Coronary artery (tissue), 2 donors: ENCODE measurements around the gene AZIN2.

Experiments used
- DNase-seq: peaks from one replicate; pipeline ENCODE4 v3.0.0-alpha.2; 2017; ENCODE audit warnings: low spot score
- H3K27ac ChIP-seq, 2 donors: fragments of 200-600 bp; sonication (generic); one replicate each; pipeline ENCODE4 v1.5.1; 2016 to 2019
- H3K4me3 ChIP-seq: fragments of 200-600 bp; sonication (generic); 2 replicates; pipeline ENCODE4 v1.5.1; 2016; ENCODE audit warnings: mild to moderate bottlenecking, moderate library complexity
- TF ChIP-seq, protein P1 (sequence below): fragments of 200-600 bp; sonication (generic); IDR thresholded peaks from one replicate; pipeline ENCODE4 v1.5.1; 2019; ENCODE audit warnings: antibody characterized with exemption

The AZIN2 gene

DNA sequence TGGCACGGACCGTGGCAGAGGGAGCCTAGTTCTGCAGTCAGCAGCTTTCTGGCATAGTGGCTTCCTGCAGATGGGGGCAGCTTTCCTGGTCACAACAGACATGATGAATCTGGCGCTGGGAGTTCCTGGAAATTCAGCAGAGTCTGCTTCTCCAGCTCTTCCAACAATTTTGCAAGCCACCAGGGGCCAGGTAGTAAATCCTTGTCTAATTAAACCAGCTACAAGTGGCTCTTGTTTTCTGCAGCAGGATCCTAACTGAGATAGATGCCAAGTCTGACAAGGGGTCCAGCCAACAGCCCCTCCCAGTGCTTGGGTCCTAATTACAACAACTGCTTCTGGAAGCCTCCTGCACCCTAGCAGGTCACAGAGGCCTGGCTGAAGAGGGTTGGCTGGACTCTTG lies 65.0 kb downstream of the AZIN2 start:
- TF ChIP-seq, protein P1, sequence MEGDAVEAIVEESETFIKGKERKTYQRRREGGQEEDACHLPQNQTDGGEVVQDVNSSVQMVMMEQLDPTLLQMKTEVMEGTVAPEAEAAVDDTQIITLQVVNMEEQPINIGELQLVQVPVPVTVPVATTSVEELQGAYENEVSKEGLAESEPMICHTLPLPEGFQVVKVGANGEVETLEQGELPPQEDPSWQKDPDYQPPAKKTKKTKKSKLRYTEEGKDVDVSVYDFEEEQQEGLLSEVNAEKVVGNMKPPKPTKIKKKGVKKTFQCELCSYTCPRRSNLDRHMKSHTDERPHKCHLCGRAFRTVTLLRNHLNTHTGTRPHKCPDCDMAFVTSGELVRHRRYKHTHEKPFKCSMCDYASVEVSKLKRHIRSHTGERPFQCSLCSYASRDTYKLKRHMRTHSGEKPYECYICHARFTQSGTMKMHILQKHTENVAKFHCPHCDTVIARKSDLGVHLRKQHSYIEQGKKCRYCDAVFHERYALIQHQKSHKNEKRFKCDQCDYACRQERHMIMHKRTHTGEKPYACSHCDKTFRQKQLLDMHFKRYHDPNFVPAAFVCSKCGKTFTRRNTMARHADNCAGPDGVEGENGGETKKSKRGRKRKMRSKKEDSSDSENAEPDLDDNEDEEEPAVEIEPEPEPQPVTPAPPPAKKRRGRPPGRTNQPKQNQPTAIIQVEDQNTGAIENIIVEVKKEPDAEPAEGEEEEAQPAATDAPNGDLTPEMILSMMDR, result no peak
- H3K27ac ChIP-seq, result no peak overlapping the region
- DNase-seq, result no peak
- no peak overlapping the region for H3K4me3 ChIP-seq

DNA sequence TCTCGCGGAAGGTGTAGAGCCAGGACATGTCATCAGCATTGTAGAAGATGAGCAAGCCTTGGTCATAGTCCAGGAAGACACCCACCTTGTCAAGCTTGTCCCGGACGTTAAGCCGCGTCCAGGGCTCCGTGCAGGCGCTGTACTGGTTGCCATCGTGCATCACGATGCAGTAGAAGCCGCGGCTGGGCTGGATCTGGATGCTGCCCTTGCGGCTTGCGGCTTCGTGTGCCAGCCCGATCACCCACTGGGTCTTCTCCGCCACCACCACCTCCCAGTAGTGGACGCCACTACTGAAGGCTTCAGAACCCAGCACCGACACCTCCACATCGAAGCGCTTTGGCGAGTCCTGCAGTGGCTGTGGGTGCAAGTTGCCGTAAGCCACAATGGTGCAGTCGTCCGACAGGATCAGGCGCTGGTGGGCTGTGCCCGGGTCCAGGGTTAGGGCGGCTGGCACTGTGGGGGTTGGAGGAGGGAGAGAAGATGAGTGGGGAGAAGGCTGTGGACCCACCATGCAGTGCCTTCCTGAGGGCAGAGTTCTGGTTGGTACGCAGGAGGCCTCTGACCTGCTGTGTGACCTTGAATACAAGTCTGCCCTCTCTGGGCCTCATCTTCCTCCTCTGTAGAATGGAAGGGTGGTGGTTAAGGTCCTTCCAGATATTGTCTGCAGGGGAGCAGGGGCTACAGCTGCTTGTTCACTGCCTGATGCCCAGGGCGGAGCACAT lies 66.5 kb downstream of the AZIN2 start:
- DNase-seq, result no peak
- TF ChIP-seq, protein P1, result no peak
- Histone ChIP-seq H3K27ac (no peak overlapping the region), H3K4me3 (no peak overlapping the region)

DNA sequence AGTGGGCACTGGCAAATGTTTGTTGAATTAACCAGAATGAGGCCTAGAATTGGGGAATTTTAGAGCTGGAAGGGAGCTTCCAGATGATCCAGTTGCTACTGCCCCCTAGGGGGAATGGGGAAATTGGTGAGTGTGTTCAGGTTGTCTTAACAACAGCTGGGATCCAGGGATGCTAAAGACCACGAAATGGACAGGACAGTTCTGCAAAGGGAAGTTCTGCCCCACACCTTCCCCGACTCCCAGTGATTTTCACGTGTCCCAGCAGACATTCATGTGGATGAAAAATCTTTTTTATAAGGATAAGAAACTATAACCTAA lies 67.0 kb downstream of the AZIN2 start:
- H3K27ac ChIP-seq, result no peak overlapping the region
- no peak for DNase-seq
- H3K4me3 ChIP-seq, result no peak overlapping the region
- TF ChIP-seq, protein P1, result no peak

DNA sequence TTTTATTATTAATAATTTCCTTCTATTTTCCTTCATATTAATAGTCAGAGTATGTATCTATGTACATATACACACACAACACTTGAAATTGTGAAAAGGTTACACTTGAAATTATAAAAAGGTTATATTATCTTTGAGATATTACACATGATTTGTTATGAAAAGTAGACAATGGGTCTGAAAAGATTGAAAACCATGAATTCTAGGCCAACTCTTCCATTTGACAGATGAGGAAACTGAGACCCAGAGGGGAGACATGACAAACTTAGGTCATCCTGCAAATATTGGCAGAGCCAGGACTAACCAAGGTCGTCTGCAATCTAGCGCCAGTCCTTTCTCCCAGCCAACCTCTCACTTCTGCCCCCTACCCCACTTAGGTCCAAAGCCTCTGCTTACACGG lies 67.7 kb downstream of the AZIN2 start:
- Histone ChIP-seq H3K27ac (no peak overlapping the region), H3K4me3 (no peak overlapping the region)
- no peak for DNase-seq
- TF ChIP-seq, protein P1, result no peak

DNA sequence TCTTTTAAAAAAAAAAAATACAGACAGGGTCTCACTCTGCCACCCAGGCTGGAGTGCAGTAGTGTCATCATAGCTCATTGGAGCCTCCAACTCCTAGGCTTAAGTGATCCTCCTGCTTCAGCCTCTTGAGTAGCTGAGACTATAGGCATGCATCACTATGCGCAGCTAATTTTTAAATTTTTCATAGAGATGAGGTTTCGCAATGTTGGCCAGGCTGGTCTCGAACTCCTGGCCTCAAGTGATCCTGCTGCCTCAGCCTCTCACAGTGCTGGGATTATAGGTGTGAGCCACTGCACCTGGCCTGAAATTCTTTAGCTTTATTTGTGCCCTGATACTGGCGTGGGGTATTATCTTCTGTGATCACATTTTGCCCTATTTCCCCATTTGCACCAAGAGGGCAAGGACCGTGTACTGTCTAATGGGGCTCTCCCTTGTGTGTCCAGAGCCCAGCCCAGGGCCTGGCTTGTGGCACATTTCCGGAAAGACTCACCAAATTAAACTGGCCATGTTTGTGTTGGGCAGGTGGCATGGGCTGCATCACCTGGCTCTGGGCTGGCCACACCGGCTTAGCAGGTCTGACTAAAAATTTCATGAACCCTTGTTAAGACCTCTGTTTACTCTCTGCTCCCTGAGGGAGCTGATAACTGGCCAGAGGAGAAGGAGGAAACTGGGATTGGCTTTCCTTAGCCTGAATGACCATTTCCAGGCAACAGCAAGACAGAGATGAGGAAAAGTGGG lies 68.7 kb downstream of the AZIN2 start:
- TF ChIP-seq, protein P1, result no peak
- no peak for DNase-seq
- H3K4me3 ChIP-seq, result no peak overlapping the region
- no peak overlapping the region for H3K27ac ChIP-seq

DNA sequence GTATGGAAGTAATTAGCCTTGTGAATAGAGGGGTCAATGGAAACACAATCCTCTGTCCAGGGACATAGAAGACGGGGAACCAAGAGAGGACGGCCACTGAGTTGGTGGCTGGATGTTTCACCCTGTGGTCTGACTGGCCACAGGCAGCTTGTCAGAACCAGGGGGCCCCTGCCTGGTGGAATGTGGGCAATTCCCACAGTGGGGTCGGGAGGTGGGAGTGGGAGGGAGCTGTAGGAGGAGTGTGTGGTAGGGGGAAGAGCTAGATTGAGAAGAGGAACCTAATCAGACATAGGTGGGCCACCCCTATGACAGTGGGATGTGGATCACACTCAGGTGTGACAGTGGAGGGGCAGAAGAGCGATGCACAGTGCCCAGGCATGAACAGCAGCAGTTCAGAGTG lies 69.6 kb downstream of the AZIN2 start:
- DNase-seq, result no peak
- H3K27ac ChIP-seq, result no peak overlapping the region
- TF ChIP-seq, protein P1, result no peak
- no peak overlapping the region for H3K4me3 ChIP-seq

DNA sequence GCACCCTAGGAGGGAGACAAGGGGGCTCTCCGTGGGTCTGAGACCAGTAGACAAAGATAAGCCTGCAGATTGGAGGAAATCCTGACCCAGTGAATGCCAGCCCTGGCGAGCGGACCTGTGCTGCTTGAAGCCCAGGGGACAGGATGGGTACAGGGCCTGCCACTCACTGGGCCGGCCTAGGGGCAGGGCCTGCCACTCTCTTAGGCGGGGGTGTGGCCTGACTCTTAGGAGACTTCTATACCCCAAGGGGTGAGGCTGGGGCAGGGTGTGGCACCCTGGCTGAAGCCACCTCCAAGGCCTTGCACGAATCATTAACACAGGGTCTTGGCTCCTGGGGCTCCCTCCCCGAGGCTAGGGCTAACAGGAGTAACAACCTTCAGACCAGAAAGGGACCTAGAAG lies 70.2 kb downstream of the AZIN2 start:
- Histone ChIP-seq H3K27ac (no peak overlapping the region), H3K4me3 (no peak overlapping the region)
- no peak for DNase-seq
- TF ChIP-seq, protein P1, result no peak
